HepG2 (cell line): ENCODE data around the gene GRIK4. TPM values are rescaled to one million over a fixed set of nuclear protein-coding genes. Genes with fewer than 3 reads are reported as not detected.

Experiments used
- ATAC-seq: fragments of 200-7000 bp; cut with Tn5 transposase; 3 replicates; pipeline ENCODE4 v1.9.1; 2020; ENCODE audit warnings: mild to moderate bottlenecking, moderate library complexity
- BruUV-seq: library from RNA; stranded (reverse); fragments of 400-500 nt; replicated peaks from 2 replicates; lab custom pipeline; 2021; lab: Mats Ljungman, UMichigan
- CTCF ChIA-PET: fragments of 300-600 bp; formaldehyde crosslinking; extraction: SDS; loops from one replicate; lab custom pipeline; 2021; ENCODE audit warnings: low total read pairs, inconsistent platforms, low intra/inter-chr PET ratio; lab: Yijun Ruan, JAX
- POLR2A ChIA-PET: fragments of 350-600 bp; sonication (Branson Sonifier 250); formaldehyde crosslinking; loops from one replicate; lab custom pipeline; 2020; ENCODE audit warnings: antibody characterized with exemption, inconsistent platforms; lab: Yijun Ruan, JAX
- DNase-seq: peaks from one replicate; pipeline ENCODE4 v3.0.0-alpha.2; 2015; ENCODE audit warnings: low spot score
- FAIRE-seq: peaks from 3 replicates; lab custom pipeline; 2011; peaks lifted over from hg19 to GRCh38; lab: Jason Lieb, UNC
- H2AFZ ChIP-seq: one replicate; pipeline ENCODE4 v1.6.1; 2011; ENCODE audit warnings: low read length, inconsistent platforms
- H3K27ac ChIP-seq: fragments of 300-600 bp; 3 replicates; pipeline ENCODE4 v1.8.0; 2011; ENCODE audit warnings: mixed run types, mild to moderate bottlenecking, mixed read lengths, low read length, inconsistent platforms; ENCODE audit not compliant: insufficient read depth; ENCODE audit errors: extremely low read length
- H3K27me3 ChIP-seq, 2 experiments: fragments of 200-600 bp in 1 of 2; 2 replicates in 1 of 2; 3 replicates in 1 of 2; pipeline versions ENCODE4 v1.6.0 to v1.8.0; 2011; ENCODE audit warnings: low read length in 2 of 2, mild to moderate bottlenecking in 2 of 2, moderate library complexity in 2 of 2, inconsistent platforms in 1 of 2; ENCODE audit not compliant: insufficient read depth in 2 of 2, control insufficient read depth in 1 of 2
- H3K36me3 ChIP-seq, 2 experiments: fragments of 200-600 bp in 1 of 2; replicated peaks in 1 of 2; 2 replicates in 1 of 2; 3 replicates in 1 of 2; pipeline versions ENCODE4 v1.5.1 to v1.8.0; 2011; ENCODE audit warnings: low read length in 2 of 2, inconsistent platforms in 1 of 2; ENCODE audit not compliant: insufficient read depth in 2 of 2, control insufficient read depth in 1 of 2
- H3K4me1 ChIP-seq: 2 replicates; pipeline ENCODE4 v1.5.1; 2012; ENCODE audit warnings: low read length, inconsistent platforms; ENCODE audit not compliant: insufficient read depth
- H3K4me2 ChIP-seq: 2 replicates; pipeline ENCODE4 v1.6.0; 2011; ENCODE audit warnings: low read depth, low read length, inconsistent platforms
- H3K4me3 ChIP-seq, 3 experiments: fragments of 200-600 bp in 1 of 3; sonication (generic), shearing (Covaris generic) in 1 of 3; replicated peaks in 1 of 3; 2 replicates each; pipeline ENCODE4 v1.5.1; 2011 to 2016; ENCODE audit warnings: low read length in 3 of 3, inconsistent platforms in 2 of 3, low read depth in 2 of 3, mild to moderate bottlenecking in 2 of 3, control low read depth in 1 of 3, mixed read lengths in 1 of 3; ENCODE audit not compliant: insufficient read depth in 1 of 3
- H3K79me2 ChIP-seq: one replicate; pipeline ENCODE4 v1.6.1; 2011; ENCODE audit warnings: low read length, inconsistent platforms; ENCODE audit not compliant: insufficient read depth
- H3K9ac ChIP-seq: 2 replicates; pipeline ENCODE4 v1.6.0; 2011; ENCODE audit warnings: mild to moderate bottlenecking, low read depth, low read length, inconsistent platforms; ENCODE audit not compliant: insufficient read depth
- H3K9me3 ChIP-seq: 2 replicates; pipeline ENCODE4 v1.5.1; 2012; ENCODE audit warnings: mild to moderate bottlenecking, low read length
- H4K20me1 ChIP-seq: 2 replicates; pipeline ENCODE4 v1.6.0; 2011; ENCODE audit warnings: inconsistent platforms, mild to moderate bottlenecking, low read length, moderate library complexity; ENCODE audit not compliant: insufficient read depth
- ARNT ChIP-seq: fragments of 450-650 bp; IDR thresholded peaks from 2 replicates; pipeline ENCODE4 v1.6.1; 2017
- ARNT2 ChIP-seq: sonication (generic); formaldehyde crosslinking; IDR thresholded peaks from 2 replicates; pipeline ENCODE4 v1.8.0; 2022; ENCODE audit warnings: mild to moderate bottlenecking, low read depth, missing genetic modification reagents, moderate library complexity
- DPF2 ChIP-seq: sonication (generic); formaldehyde crosslinking; IDR thresholded peaks from 2 replicates; pipeline ENCODE4 v1.4.0; 2020; ENCODE audit warnings: mild to moderate bottlenecking, low read depth, missing genetic modification reagents, borderline replicate concordance
- GZF1 ChIP-seq: sonication (generic); formaldehyde crosslinking; IDR thresholded peaks from 2 replicates; pipeline ENCODE4 v1.5.1; 2020; ENCODE audit warnings: mild to moderate bottlenecking, missing genetic modification reagents
- HDAC6 ChIP-seq: fragments of 200-600 bp; sonication (generic); IDR thresholded peaks from 2 replicates; pipeline ENCODE4 v1.7.0; 2017; ENCODE audit warnings: mild to moderate bottlenecking, antibody characterized with exemption, low read length, low read depth
- MIER3 ChIP-seq: IDR thresholded peaks from 2 replicates; pipeline ENCODE4 v1.6.1; 2016; ENCODE audit warnings: missing compliant biosample characterization, borderline replicate concordance
- PHF20 ChIP-seq: sonication (generic); formaldehyde crosslinking; IDR thresholded peaks from 2 replicates; pipeline ENCODE4 v1.5.0; 2020; ENCODE audit warnings: mild to moderate bottlenecking, missing genetic modification reagents
- SNRNP70 ChIP-seq: fragments of 200-400 bp; formaldehyde crosslinking; IDR thresholded peaks from 2 replicates; pipeline ENCODE4 v1.6.1; 2017; ENCODE audit warnings: mild to moderate bottlenecking, low read depth, low read length, moderate library complexity
- YEATS4 ChIP-seq: sonication (generic); formaldehyde crosslinking; IDR thresholded peaks from 2 replicates; pipeline ENCODE4 v1.4.0; 2020; ENCODE audit warnings: missing genetic modification reagents, borderline replicate concordance
- ZNF3 ChIP-seq: IDR thresholded peaks from 2 replicates; pipeline ENCODE4 v1.7.0; 2017; ENCODE audit warnings: inconsistent platforms
- ZNF746 ChIP-seq: sonication (generic); formaldehyde crosslinking; IDR thresholded peaks from 2 replicates; pipeline ENCODE4 v1.8.0; 2022; ENCODE audit warnings: mild to moderate bottlenecking, missing genetic modification reagents
- WGBS: methylation state at CpG from one replicate; pipeline ENCODE4 v1.1.6; 2017; ENCODE audit warnings: low lambda C conversion rate; 5-methylcytosine and 5-hydroxymethylcytosine counted together
- in situ Hi-C: cut with HindIII; loops from 2 replicates; pipeline ENCODE4 v1.10.0; 2017; ENCODE audit warnings: low pct_unique_long_range_greater_than_20kb; ENCODE audit not compliant: extremely low pct_ligation_motif_present
- intact Hi-C: fragments of 100-400 bp; cut with micrococcal nuclease; formaldehyde crosslinking; loops from one replicate; pipeline ENCODE4 v1.10.0; 2022; ENCODE audit not compliant: unreplicated experiment
- polyA plus RNA-seq, 8 experiments: library from polyadenylated mRNA; depleted of rRNA in 3 of 8; stranded (reverse) in 7 of 8; unstranded in 1 of 8; fragments of >200 nt; fragmentation: Illumina TruSeq in 4 of 8; extraction: Trizol in 4 of 8; gene quantifications; 2 replicates each; pipeline versions ENCODE4 v1.2.1 to v1.2.3, GENCODE V29; 2011 to 2016; ENCODE audit warnings: low read depth in 4 of 8, missing spikeins in 1 of 8, mixed read lengths in 1 of 8; ENCODE audit not compliant: insufficient read depth in 1 of 8
- total RNA-seq, 5 experiments: library from RNA; depleted of rRNA; stranded (reverse); fragments of >200 nt; fragmentation: Illumina TruSeq; extraction: Trizol; gene quantifications; 2 replicates each; pipeline ENCODE4 v1.2.3, GENCODE V29; 2016; ENCODE audit warnings: low read depth in 1 of 5
- TF ChIP-seq, protein P1 (sequence below): sonication (generic); formaldehyde crosslinking; IDR thresholded peaks from 2 replicates; pipeline ENCODE4 v1.4.0; 2020; ENCODE audit warnings: mild to moderate bottlenecking, missing genetic modification reagents

GRIK4 gene
- total and polyA plus RNA-seq, 2 of the 13 experiments (the other 11 are each of a cell fraction or from before 2014, with no cell fraction given), result 0.04 to 0.07 TPM

DNA sequence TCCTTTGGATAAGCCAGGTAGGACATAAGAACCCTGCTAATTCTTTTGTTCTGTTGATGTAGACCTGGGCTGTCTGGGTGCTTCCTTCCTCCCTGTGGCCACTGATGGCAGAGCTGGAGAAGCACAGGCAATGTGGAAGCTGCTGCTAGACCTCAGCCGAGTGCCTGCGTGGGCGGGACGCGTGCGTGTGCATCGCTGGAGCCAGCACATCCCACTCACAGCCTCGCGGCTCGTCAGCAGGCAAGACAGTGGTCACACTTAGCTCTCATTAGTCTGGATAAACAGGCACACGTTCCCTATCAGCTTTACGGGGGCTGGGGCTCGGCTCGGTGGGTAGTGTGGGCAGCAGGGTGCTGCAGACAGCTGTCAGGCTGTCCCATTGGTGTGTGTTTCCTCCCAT is 155.7 kb downstream of the GRIK4 start:
- Histone ChIP-seq H3K27ac (no peak overlapping the region), H3K4me2 (no peak overlapping the region), H2AFZ (no peak overlapping the region), H4K20me1 (no peaks in the 10 kb centered on the region)
- 0 out of 3 replicates have a peak, but pooled peaks have one; percentile 31 for ATAC-seq
- CTCF ChIA-PET, result no interaction called here
- no TSS peak for BruUV-seq
- in situ Hi-C loops, result no loop called here
- TF ChIP-seq ARNT, result no peak
- TF ChIP-seq MIER3 (CRISPR knock-in tag), result no peak
- no peak for TF ChIP-seq GZF1 (CRISPR knock-in tag)
- TF ChIP-seq PHF20 (CRISPR knock-in tag), result no peak
- TF ChIP-seq ZNF3 (CRISPR knock-in tag), result no peak
- no peak for TF ChIP-seq SNRNP70
- TF ChIP-seq, protein P1, sequence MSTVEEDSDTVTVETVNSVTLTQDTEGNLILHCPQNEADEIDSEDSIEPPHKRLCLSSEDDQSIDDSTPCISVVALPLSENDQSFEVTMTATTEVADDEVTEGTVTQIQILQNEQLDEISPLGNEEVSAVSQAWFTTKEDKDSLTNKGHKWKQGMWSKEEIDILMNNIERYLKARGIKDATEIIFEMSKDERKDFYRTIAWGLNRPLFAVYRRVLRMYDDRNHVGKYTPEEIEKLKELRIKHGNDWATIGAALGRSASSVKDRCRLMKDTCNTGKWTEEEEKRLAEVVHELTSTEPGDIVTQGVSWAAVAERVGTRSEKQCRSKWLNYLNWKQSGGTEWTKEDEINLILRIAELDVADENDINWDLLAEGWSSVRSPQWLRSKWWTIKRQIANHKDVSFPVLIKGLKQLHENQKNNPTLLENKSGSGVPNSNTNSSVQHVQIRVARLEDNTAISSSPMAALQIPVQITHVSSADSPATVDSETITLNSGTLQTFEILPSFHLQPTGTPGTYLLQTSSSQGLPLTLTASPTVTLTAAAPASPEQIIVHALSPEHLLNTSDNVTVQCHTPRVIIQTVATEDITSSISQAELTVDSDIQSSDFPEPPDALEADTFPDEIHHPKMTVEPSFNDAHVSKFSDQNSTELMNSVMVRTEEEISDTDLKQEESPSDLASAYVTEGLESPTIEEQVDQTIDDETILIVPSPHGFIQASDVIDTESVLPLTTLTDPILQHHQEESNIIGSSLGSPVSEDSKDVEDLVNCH, result no peak
- no peak for TF ChIP-seq ZNF746
- TF ChIP-seq DPF2 (CRISPR knock-in tag), result no peak
- TF ChIP-seq YEATS4 (CRISPR knock-in tag), result no peak
- no peak for TF ChIP-seq ARNT2 (CRISPR knock-in tag)
- TF ChIP-seq HDAC6, result no peak
- TF ChIP-seq, all 625 proteins: peak for 0
- intact Hi-C loops, result no loop called here
- H3K36me3 ChIP-seq, result no peaks in the 10 kb centered on the region
- H3K4me1 ChIP-seq, result 0 out of 2 replicates have a peak, but pooled peaks cover 4% of the 10 kb centered on the region
- FAIRE-seq (no peak), DNase-seq (no peak)
- POLR2A ChIA-PET, result no interaction called here
- WGBS, result 80% methylated on average over 7 of the region's 14 CpGs
- no peak overlapping the region for H3K9ac ChIP-seq
- H3K4me3 ChIP-seq, result no peak overlapping the region
- H3K79me2 ChIP-seq, result no peaks in the 10 kb centered on the region
- H3K9me3 ChIP-seq, result no peaks in the 10 kb centered on the region
- no peaks in the 10 kb centered on the region for H3K27me3 ChIP-seq
